Measurements from ENCODE around the gene ATP5F1C.

DNA sequence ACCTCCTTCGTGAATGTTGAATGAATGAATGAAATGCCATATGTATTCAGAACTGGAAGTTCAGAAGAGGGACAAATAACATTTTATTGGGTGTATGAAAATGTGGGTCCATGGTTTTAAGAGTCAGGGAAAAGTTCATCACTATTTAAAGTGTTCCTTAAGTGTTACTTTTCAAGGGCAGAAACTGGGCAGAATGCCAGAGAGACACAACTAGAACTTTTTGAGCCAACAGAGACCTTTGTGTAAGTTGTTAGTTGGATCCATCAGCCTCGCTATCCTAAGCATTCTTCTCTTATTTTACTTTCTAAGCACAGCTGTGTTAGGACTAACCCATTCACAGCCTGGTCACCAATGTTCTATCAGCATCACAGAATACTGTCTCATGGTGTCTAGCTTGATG, 16.8 kb downstream of the ATP5F1C start:
- TF ChIP-seq, protein P1, sequence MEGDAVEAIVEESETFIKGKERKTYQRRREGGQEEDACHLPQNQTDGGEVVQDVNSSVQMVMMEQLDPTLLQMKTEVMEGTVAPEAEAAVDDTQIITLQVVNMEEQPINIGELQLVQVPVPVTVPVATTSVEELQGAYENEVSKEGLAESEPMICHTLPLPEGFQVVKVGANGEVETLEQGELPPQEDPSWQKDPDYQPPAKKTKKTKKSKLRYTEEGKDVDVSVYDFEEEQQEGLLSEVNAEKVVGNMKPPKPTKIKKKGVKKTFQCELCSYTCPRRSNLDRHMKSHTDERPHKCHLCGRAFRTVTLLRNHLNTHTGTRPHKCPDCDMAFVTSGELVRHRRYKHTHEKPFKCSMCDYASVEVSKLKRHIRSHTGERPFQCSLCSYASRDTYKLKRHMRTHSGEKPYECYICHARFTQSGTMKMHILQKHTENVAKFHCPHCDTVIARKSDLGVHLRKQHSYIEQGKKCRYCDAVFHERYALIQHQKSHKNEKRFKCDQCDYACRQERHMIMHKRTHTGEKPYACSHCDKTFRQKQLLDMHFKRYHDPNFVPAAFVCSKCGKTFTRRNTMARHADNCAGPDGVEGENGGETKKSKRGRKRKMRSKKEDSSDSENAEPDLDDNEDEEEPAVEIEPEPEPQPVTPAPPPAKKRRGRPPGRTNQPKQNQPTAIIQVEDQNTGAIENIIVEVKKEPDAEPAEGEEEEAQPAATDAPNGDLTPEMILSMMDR (IDR thresholded peaks at IDR 0.05 in 4 of 5, conservative IDR thresholded peaks at IDR 0.05 in 1 of 5), result no peak
- TF ChIP-seq POLR2A (IDR thresholded peaks at IDR 0.05), result no peak
